ENCODE measurements around the gene ABI2. TPM values are rescaled to one million over a fixed set of nuclear protein-coding genes. Genes with fewer than 3 reads are reported as not detected.

ABI2 gene
- total and polyA plus RNA-seq, 2 donors from 2014 or later = 26.7 to 66.6 TPM

DNA sequence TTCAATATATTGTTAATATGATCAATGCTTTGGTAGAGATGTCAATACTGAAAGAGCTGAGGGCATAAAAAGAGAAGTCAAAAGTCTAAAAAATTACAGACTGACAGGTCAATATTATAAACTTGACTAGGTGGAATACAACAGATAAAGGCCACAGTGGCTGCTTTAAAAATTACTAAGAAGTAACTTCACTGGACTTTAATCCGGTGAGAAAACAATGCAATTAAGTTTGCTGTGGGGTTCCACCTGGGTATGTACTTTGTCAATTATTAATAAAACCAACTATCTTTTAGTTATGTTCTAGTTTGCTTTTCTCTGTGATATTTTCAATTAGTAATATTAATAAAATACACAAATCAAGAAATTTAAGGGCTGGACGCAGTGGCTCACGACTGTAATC is 162.2 kb downstream of the ABI2 start:
- Histone ChIP-seq H3K27me3 (ENCODE audit: control insufficient read depth, insufficient read depth, low read length) (no peaks in the 10 kb centered on the region), H3K36me3 (ENCODE audit: control insufficient read depth in 2 of 3, insufficient read depth in 3 of 3, low read length in 3 of 3) (peaks cover 0 to 2% (median 0%) of the 10 kb centered on the region in 3 donors), H3K9ac (ENCODE audit: low read length in 3 of 3) (no peak overlapping the region), H3K4me3 (ENCODE audit: low read length in 3 of 3) (no peak overlapping the region), H3K27ac (ENCODE audit: low read depth in 2 of 2, low read length in 2 of 2) (no peak overlapping the region), H3K4me1 (ENCODE audit: control insufficient read depth in 2 of 3, insufficient read depth in 2 of 3, low read depth in 1 of 3, low read length in 3 of 3) (peaks cover 0 to 13% (median 0%) of the 10 kb centered on the region in 3 donors), H3K9me3 (ENCODE audit: control insufficient read depth in 2 of 3, insufficient read depth in 1 of 3, low read length in 3 of 3) (no peaks in the 10 kb centered on the region)
- TF ChIP-seq, protein P1, sequence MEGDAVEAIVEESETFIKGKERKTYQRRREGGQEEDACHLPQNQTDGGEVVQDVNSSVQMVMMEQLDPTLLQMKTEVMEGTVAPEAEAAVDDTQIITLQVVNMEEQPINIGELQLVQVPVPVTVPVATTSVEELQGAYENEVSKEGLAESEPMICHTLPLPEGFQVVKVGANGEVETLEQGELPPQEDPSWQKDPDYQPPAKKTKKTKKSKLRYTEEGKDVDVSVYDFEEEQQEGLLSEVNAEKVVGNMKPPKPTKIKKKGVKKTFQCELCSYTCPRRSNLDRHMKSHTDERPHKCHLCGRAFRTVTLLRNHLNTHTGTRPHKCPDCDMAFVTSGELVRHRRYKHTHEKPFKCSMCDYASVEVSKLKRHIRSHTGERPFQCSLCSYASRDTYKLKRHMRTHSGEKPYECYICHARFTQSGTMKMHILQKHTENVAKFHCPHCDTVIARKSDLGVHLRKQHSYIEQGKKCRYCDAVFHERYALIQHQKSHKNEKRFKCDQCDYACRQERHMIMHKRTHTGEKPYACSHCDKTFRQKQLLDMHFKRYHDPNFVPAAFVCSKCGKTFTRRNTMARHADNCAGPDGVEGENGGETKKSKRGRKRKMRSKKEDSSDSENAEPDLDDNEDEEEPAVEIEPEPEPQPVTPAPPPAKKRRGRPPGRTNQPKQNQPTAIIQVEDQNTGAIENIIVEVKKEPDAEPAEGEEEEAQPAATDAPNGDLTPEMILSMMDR (IDR thresholded peaks at IDR 0.05; ENCODE audit: borderline replicate concordance, extremely low read depth, insufficient read depth) = no peak
- DNase-seq = no peak
- FAIRE-seq = no peak
- intact Hi-C loops (cut with DNase I) = no loop called here

DNA sequence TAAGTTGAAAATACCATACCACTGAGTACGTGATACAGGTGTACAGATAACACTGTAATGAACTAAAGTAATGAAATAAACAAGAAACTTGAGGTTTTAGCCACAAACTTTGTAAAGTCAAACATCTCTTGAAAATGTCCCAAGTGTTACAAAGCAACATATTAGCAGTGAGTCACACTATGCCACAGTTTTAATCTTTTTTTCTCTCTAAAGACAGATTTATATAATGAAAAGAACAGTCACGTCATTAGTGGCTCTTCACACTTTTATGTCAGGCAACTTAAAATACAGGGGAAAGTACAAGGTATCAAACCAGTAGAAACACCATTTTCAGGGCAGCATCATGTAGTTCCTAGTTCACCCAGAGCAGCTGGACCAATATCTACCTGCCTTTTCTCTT is 164.8 kb downstream of the ABI2 start:
- TF ChIP-seq, protein P1 (IDR thresholded peaks at IDR 0.05; ENCODE audit: borderline replicate concordance, extremely low read depth, insufficient read depth) = no peak

More for the DNA sequence above, 164.8 kb downstream of the ABI2 start:
- H3K9me3 ChIP-seq (ENCODE audit: control insufficient read depth in 2 of 3, insufficient read depth in 1 of 3, low read length in 3 of 3) = no peaks in the 10 kb centered on the region
- peaks cover 0 to 2% (median 0%) of the 10 kb centered on the region in 3 donors for H3K36me3 ChIP-seq (ENCODE audit: control insufficient read depth in 2 of 3, insufficient read depth in 3 of 3, low read length in 3 of 3)
- intact Hi-C loops (cut with DNase I) = no loop called here
- no peak for DNase-seq
- no peak overlapping the region for H3K4me3 ChIP-seq (ENCODE audit: low read length in 3 of 3)
- no peak overlapping the region for H3K9ac ChIP-seq (ENCODE audit: low read length in 3 of 3)
- FAIRE-seq = no peak
- peaks cover 0 to 13% (median 0%) of the 10 kb centered on the region in 3 donors for H3K4me1 ChIP-seq (ENCODE audit: control insufficient read depth in 2 of 3, insufficient read depth in 2 of 3, low read depth in 1 of 3, low read length in 3 of 3)
- H3K27me3 ChIP-seq (ENCODE audit: control insufficient read depth, insufficient read depth, low read length) = no peaks in the 10 kb centered on the region
- H3K27ac ChIP-seq (ENCODE audit: low read depth in 2 of 2, low read length in 2 of 2) = no peak overlapping the region

Other genes with a start within 250 kb of the ABI2 start
- 41.2 TPM for gene CYP20A1, start 89.4 kb upstream of the ABI2 start, total RNA-seq
- 11.6 TPM for gene CYP20A1, start 89.4 kb upstream of the ABI2 start, polyA plus RNA-seq (ENCODE audit: insufficient read depth, low read depth, low replicate concordance)
- 90.7 TPM for gene RAPH1, start 206.9 kb downstream of the ABI2 start, total RNA-seq
- 3.5 TPM for gene RAPH1, start 206.9 kb downstream of the ABI2 start, polyA plus RNA-seq (ENCODE audit: insufficient read depth, low read depth, low replicate concordance)

Measured in kidney (tissue), 14 donors.